ENCODE data around the gene MFSD8. TPM values are rescaled to one million over a fixed set of nuclear protein-coding genes. Genes with fewer than 3 reads are reported as not detected.

The MFSD8 gene
- total RNA-seq, 1 experiment from 2014 or later = 17.6 TPM

GRCh38 chr4:127965062-127965802, at the start of gene MFSD8, which contains the start of gene ABHD18 (continued):
- TF ChIP-seq ZMAT4 (CRISPR knock-in tag; IDR thresholded peaks at IDR 0.05) (no peak), FOXK1 (CRISPR knock-in tag; IDR thresholded peaks at IDR 0.05) (peak; percentile 87), HMGA2 (CRISPR knock-in tag; IDR thresholded peaks at IDR 0.05) (no peak), E2F5 (CRISPR knock-in tag; IDR thresholded peaks at IDR 0.05) (peak; percentile 85), ZNF232 (CRISPR knock-in tag; IDR thresholded peaks at IDR 0.05) (peak; percentile 83; the same call in 1 of the 2 replicates), ZNF219 (CRISPR knock-in tag; IDR thresholded peaks at IDR 0.05; ENCODE audit: borderline replicate concordance) (0 out of 2 replicates have a peak, but pooled peaks have one; percentile 28), ELF4 (CRISPR knock-in tag; IDR thresholded peaks at IDR 0.05; ENCODE audit: low read depth) (no peak), STAT6 (CRISPR knock-in tag; conservative IDR thresholded peaks at IDR 0.05; ENCODE audit: low read depth) (no peak), SP1 (CRISPR knock-in tag; conservative IDR thresholded peaks at IDR 0.05) (peak; percentile 86; the same call in 1 of the 2 replicates), NR1H2 (CRISPR knock-in tag; IDR thresholded peaks at IDR 0.05) (no peak), USF1 (CRISPR knock-in tag; IDR thresholded peaks at IDR 0.05) (peak; percentile 85), JAZF1 (CRISPR knock-in tag; IDR thresholded peaks at IDR 0.05) (no peak), MAX (CRISPR knock-in tag; IDR thresholded peaks at IDR 0.05) (peak; percentile 95)

GRCh38 chr4:128009428-128009827, 44.5 kb upstream of the MFSD8 start:
- Mint-ChIP-seq H3K27me3 (ENCODE audit: low read depth) (no peaks in the 10 kb centered on the region), H3K4me1 (no peaks in the 10 kb centered on the region), H3K27ac (no peak overlapping the region), H3K36me3 (peaks cover 10% of the 10 kb centered on the region; the same call in 1 of the 2 replicates), H3K9me3 (no peaks in the 10 kb centered on the region), H3K4me3 (no peak overlapping the region)
- POLR2A ChIA-PET = no interaction called here
- TF ChIP-seq E2F1 (CRISPR knock-in tag; IDR thresholded peaks at IDR 0.05) (no peak), PRDM15 (CRISPR knock-in tag; IDR thresholded peaks at IDR 0.05) (no peak), ELF4 (CRISPR knock-in tag; IDR thresholded peaks at IDR 0.05; ENCODE audit: low read depth) (no peak), ZNF416 (CRISPR knock-in tag; IDR thresholded peaks at IDR 0.05) (no peak), ETV6 (CRISPR knock-in tag; IDR thresholded peaks at IDR 0.05) (no peak), OVOL2 (CRISPR knock-in tag; IDR thresholded peaks at IDR 0.05; ENCODE audit: borderline replicate concordance) (no peak), ATF1 (CRISPR knock-in tag; IDR thresholded peaks at IDR 0.05) (no peak)
- ATAC-seq (no peak), DNase-seq (ENCODE audit: low spot score) (no peak)
- CTCF ChIA-PET = no interaction called here

Data from WTC11 (cell line).